HepG2 (cell line): Measurements from ENCODE around the gene OR7G1. TPM values are rescaled to one million over a fixed set of nuclear protein-coding genes. Genes with fewer than 3 reads are reported as not detected.

Source experiments
- BRCA1 ChIP-seq: sonication (generic); formaldehyde crosslinking; IDR thresholded peaks from 2 replicates; pipeline ENCODE4 v1.4.0; 2020; ENCODE audit warnings: missing genetic modification reagents
- ERF ChIP-seq: IDR thresholded peaks from 2 replicates; pipeline ENCODE4 v1.6.1; 2018; ENCODE audit warnings: missing biosample characterization, missing genetic modification reagents
- FOXO1 ChIP-seq: sonication (generic); formaldehyde crosslinking; IDR thresholded peaks from 2 replicates; pipeline ENCODE4 v1.4.0; 2020; ENCODE audit warnings: missing genetic modification reagents
- HNRNPUL1 ChIP-seq: fragments of 200-400 bp; formaldehyde crosslinking; IDR thresholded peaks from 2 replicates; pipeline ENCODE4 v1.6.1; 2017; ENCODE audit warnings: low read depth, mild to moderate bottlenecking, low read length, moderate library complexity
- HOXA5 ChIP-seq: sonication (generic); formaldehyde crosslinking; IDR thresholded peaks from 2 replicates; pipeline ENCODE4 v1.4.0; 2020; ENCODE audit warnings: missing genetic modification reagents
- KAT8 ChIP-seq: IDR thresholded peaks from 2 replicates; pipeline ENCODE4 v1.6.1; 2016; ENCODE audit warnings: missing genetic modification reagents, missing compliant biosample characterization
- PAF1 ChIP-seq: IDR thresholded peaks from 2 replicates; pipeline ENCODE4 v1.6.1; 2016; ENCODE audit warnings: missing genetic modification reagents, missing compliant biosample characterization
- PAX8 ChIP-seq: sonication (generic); formaldehyde crosslinking; IDR thresholded peaks from 2 replicates; pipeline ENCODE4 v1.8.0; 2022; ENCODE audit warnings: mild to moderate bottlenecking, missing genetic modification reagents, borderline replicate concordance
- RFX5 ChIP-seq: IDR thresholded peaks from 2 replicates; pipeline ENCODE4 v1.6.1; 2011; ENCODE audit warnings: low read depth, low read length, improper control_type of control experiment
- SRF ChIP-seq: IDR thresholded peaks from 2 replicates; pipeline ENCODE4 v1.6.1; 2011; ENCODE audit warnings: mild to moderate bottlenecking, low read depth, low read length, moderate library complexity
- TAF15 ChIP-seq: fragments of 200-400 bp; formaldehyde crosslinking; IDR thresholded peaks from one replicate; pipeline ENCODE4 v1.6.1; 2018; ENCODE audit warnings: mild to moderate bottlenecking, low read depth, low read length; ENCODE audit not compliant: poor library complexity, severe bottlenecking
- TEAD2 ChIP-seq: sonication (generic); formaldehyde crosslinking; IDR thresholded peaks from 2 replicates; pipeline ENCODE4 v1.9.0; 2021; ENCODE audit warnings: missing genetic modification reagents
- ZNF143 ChIP-seq: sonication (generic); formaldehyde crosslinking; IDR thresholded peaks from 2 replicates; pipeline ENCODE4 v1.4.0; 2020; ENCODE audit warnings: missing genetic modification reagents
- ZNF292 ChIP-seq: sonication (generic); formaldehyde crosslinking; IDR thresholded peaks from 2 replicates; pipeline ENCODE4 v1.8.1; 2022; ENCODE audit warnings: mild to moderate bottlenecking, low read depth, missing genetic modification reagents, borderline replicate concordance
- ZNF33A ChIP-seq: sonication (generic); formaldehyde crosslinking; IDR thresholded peaks from 2 replicates; pipeline ENCODE4 v1.5.1; 2020; ENCODE audit warnings: missing genetic modification reagents, mild to moderate bottlenecking, moderate library complexity, borderline replicate concordance
- ZNF607 ChIP-seq: sonication (generic); formaldehyde crosslinking; IDR thresholded peaks from 2 replicates; pipeline ENCODE4 v1.5.1; 2020; ENCODE audit warnings: missing genetic modification reagents, mild to moderate bottlenecking, borderline replicate concordance
- ZNF724P ChIP-seq: sonication (generic); formaldehyde crosslinking; IDR thresholded peaks from 2 replicates; pipeline ENCODE4 v1.8.0; 2022; ENCODE audit warnings: missing genetic modification reagents, borderline replicate concordance
- ZNF773 ChIP-seq: sonication (generic); formaldehyde crosslinking; IDR thresholded peaks from 2 replicates; pipeline ENCODE4 v1.4.0; 2020; ENCODE audit warnings: missing genetic modification reagents, borderline replicate concordance
- ZNF878 ChIP-seq: sonication (generic); formaldehyde crosslinking; IDR thresholded peaks from 2 replicates; pipeline ENCODE4 v1.8.1; 2023; ENCODE audit warnings: mild to moderate bottlenecking, missing genetic modification reagents, moderate library complexity
- ZSCAN30 ChIP-seq: sonication (generic); formaldehyde crosslinking; IDR thresholded peaks from 2 replicates; pipeline ENCODE4 v1.5.0; 2020; ENCODE audit warnings: mild to moderate bottlenecking, missing genetic modification reagents
- polyA plus RNA-seq, 8 experiments: library from polyadenylated mRNA; depleted of rRNA in 3 of 8; stranded (reverse) in 7 of 8; unstranded in 1 of 8; fragments of >200 nt; fragmentation: Illumina TruSeq in 4 of 8; extraction: Trizol in 4 of 8; gene quantifications; 2 replicates each; pipeline versions ENCODE4 v1.2.1 to v1.2.3, GENCODE V29; 2011 to 2016; ENCODE audit warnings: low read depth in 4 of 8, missing spikeins in 1 of 8, mixed read lengths in 1 of 8; ENCODE audit not compliant: insufficient read depth in 1 of 8
- total RNA-seq, 5 experiments: library from RNA; depleted of rRNA; stranded (reverse); fragments of >200 nt; fragmentation: Illumina TruSeq; extraction: Trizol; gene quantifications; 2 replicates each; pipeline ENCODE4 v1.2.3, GENCODE V29; 2016; ENCODE audit warnings: low read depth in 1 of 5
- TF ChIP-seq, protein P1 (sequence below): sonication (generic); formaldehyde crosslinking; IDR thresholded peaks from 2 replicates; pipeline ENCODE4 v1.8.1; 2023; ENCODE audit warnings: mild to moderate bottlenecking, missing genetic modification reagents
- TF ChIP-seq, protein P2 (sequence below): sonication (generic); formaldehyde crosslinking; IDR thresholded peaks from 2 replicates; pipeline ENCODE4 v1.4.0; 2020; ENCODE audit warnings: mild to moderate bottlenecking, missing genetic modification reagents
- TF ChIP-seq, protein P3 (sequence below): conservative IDR thresholded peaks from 2 replicates; pipeline ENCODE4 v1.6.1; 2018; ENCODE audit warnings: missing genetic modification reagents
- TF ChIP-seq, protein P4 (sequence below): IDR thresholded peaks from 2 replicates; pipeline ENCODE4 v1.4.0; 2020; ENCODE audit warnings: mild to moderate bottlenecking, missing genetic modification reagents

Gene OR7G1
- total and polyA plus RNA-seq, 2 of the 13 experiments (the other 11 are each of a cell fraction or from before 2014, with no cell fraction given) = not detected

DNA sequence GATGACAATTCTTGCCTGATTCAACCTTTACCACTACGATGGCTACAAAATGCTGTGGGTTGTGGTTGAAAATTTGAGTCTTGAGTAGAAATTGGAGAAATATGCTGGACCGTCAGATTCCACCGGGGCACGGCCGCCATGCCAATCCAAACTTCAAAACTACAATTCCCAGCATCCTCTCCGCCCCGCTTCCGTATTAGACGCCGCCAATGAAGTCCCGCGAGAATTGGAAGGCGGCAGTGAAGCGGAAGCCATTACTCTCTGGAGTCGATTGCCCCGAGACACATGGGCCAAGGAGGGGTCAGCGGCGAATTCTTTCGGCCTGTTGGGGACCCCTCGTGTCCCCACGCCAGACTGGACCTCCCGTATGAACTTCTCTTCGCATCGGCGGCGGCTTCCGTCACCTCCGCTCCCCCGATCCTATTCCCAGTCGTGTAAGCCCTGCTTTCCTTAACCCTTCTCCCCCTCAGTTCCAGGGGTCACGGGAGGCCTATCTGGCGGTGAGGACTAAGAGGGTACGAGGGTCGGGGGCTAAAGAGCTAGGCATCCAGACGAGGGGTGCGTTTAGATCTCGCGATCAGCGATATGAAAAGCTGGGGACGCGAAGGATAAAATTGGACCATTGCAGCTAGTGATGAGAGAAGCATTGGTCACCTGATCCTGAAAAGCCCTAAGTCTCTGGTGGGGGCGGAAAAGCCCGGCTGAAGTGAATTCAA lies 24.8 kb upstream of the OR7G1 start, which contains the start of gene ZNF317 (continued):
- TF ChIP-seq ZNF724P (no peak), ERF (CRISPR knock-in tag) (peak; percentile 78), PAF1 (CRISPR knock-in tag) (no peak), BRCA1 (no peak), TEAD2 (CRISPR knock-in tag) (no peak), ZNF33A (CRISPR knock-in tag) (no peak), TAF15 (no peak), SRF (no peak), RFX5 (no peak), ZNF143 (CRISPR knock-in tag) (peak; percentile 98), ZNF878 (CRISPR knock-in tag) (no peak), KAT8 (CRISPR knock-in tag) (peak; percentile 90), ZSCAN30 (0 out of 2 replicates have a peak, but pooled peaks have one; percentile 41), ZNF292 (CRISPR knock-in tag) (no peak), ZNF773 (no peak), HOXA5 (CRISPR knock-in tag) (peak; percentile 78; the same call in 1 of the 2 replicates), HNRNPUL1 (no peak), FOXO1 (no peak), ZNF607 (CRISPR knock-in tag) (no peak), PAX8 (CRISPR knock-in tag) (no peak)
- TF ChIP-seq, protein P1, sequence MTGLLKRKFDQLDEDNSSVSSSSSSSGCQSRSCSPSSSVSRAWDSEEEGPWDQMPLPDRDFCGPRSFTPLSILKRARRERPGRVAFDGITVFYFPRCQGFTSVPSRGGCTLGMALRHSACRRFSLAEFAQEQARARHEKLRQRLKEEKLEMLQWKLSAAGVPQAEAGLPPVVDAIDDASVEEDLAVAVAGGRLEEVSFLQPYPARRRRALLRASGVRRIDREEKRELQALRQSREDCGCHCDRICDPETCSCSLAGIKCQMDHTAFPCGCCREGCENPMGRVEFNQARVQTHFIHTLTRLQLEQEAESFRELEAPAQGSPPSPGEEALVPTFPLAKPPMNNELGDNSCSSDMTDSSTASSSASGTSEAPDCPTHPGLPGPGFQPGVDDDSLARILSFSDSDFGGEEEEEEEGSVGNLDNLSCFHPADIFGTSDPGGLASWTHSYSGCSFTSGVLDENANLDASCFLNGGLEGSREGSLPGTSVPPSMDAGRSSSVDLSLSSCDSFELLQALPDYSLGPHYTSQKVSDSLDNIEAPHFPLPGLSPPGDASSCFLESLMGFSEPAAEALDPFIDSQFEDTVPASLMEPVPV (CRISPR knock-in tag) = no peak
- TF ChIP-seq, protein P2, sequence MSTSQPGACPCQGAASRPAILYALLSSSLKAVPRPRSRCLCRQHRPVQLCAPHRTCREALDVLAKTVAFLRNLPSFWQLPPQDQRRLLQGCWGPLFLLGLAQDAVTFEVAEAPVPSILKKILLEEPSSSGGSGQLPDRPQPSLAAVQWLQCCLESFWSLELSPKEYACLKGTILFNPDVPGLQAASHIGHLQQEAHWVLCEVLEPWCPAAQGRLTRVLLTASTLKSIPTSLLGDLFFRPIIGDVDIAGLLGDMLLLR (CRISPR knock-in tag) = peak; percentile 36; the same call in 1 of the 2 replicates
- TF ChIP-seq, protein P3, sequence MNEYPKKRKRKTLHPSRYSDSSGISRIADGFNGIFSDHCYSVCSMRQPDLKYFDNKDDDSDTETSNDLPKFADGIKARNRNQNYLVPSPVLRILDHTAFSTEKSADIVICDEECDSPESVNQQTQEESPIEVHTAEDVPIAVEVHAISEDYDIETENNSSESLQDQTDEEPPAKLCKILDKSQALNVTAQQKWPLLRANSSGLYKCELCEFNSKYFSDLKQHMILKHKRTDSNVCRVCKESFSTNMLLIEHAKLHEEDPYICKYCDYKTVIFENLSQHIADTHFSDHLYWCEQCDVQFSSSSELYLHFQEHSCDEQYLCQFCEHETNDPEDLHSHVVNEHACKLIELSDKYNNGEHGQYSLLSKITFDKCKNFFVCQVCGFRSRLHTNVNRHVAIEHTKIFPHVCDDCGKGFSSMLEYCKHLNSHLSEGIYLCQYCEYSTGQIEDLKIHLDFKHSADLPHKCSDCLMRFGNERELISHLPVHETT (CRISPR knock-in tag) = no peak
- TF ChIP-seq, protein P4, sequence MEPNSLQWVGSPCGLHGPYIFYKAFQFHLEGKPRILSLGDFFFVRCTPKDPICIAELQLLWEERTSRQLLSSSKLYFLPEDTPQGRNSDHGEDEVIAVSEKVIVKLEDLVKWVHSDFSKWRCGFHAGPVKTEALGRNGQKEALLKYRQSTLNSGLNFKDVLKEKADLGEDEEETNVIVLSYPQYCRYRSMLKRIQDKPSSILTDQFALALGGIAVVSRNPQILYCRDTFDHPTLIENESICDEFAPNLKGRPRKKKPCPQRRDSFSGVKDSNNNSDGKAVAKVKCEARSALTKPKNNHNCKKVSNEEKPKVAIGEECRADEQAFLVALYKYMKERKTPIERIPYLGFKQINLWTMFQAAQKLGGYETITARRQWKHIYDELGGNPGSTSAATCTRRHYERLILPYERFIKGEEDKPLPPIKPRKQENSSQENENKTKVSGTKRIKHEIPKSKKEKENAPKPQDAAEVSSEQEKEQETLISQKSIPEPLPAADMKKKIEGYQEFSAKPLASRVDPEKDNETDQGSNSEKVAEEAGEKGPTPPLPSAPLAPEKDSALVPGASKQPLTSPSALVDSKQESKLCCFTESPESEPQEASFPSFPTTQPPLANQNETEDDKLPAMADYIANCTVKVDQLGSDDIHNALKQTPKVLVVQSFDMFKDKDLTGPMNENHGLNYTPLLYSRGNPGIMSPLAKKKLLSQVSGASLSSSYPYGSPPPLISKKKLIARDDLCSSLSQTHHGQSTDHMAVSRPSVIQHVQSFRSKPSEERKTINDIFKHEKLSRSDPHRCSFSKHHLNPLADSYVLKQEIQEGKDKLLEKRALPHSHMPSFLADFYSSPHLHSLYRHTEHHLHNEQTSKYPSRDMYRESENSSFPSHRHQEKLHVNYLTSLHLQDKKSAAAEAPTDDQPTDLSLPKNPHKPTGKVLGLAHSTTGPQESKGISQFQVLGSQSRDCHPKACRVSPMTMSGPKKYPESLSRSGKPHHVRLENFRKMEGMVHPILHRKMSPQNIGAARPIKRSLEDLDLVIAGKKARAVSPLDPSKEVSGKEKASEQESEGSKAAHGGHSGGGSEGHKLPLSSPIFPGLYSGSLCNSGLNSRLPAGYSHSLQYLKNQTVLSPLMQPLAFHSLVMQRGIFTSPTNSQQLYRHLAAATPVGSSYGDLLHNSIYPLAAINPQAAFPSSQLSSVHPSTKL (CRISPR knock-in tag) = peak; percentile 18; the same call in 1 of the 2 replicates
